ENCODE measurements around the gene SLC25A22. TPM values are rescaled to one million over a fixed set of nuclear protein-coding genes. Genes with fewer than 3 reads are reported as not detected.

SLC25A22 gene
- total and polyA plus RNA-seq, 9 of the 15 experiments (the other 6 are each of a cell fraction or from before 2014, with no cell fraction given): 0.41 to 55.4 (median 11.4) TPM

GRCh38 chr11:776561-777287 is 21.4 kb downstream of the SLC25A22 start (continued):
- TF ChIP-seq PATZ1 (CRISPR knock-in tag; IDR thresholded peaks at IDR 0.05; ENCODE audit: borderline replicate concordance): no peak
- TF ChIP-seq ZBTB40 (IDR thresholded peaks at IDR 0.05): 0 out of 2 replicates have a peak, but pooled peaks have one; percentile 10
- no peak for TF ChIP-seq ZBTB40 (CRISPR knock-in tag; IDR thresholded peaks at IDR 0.05)
- TF ChIP-seq ZBTB34 (CRISPR knock-in tag; IDR thresholded peaks at IDR 0.05): no peak
- 0 out of 2 replicates have a peak, but pooled peaks have one; percentile 3 for TF ChIP-seq EGR1 (conservative IDR thresholded peaks at IDR 0.05)
- peak; percentile 20 to 36; a peak in 3 of 4 replicates for TF ChIP-seq MAZ (CRISPR knock-in tag; conservative IDR thresholded peaks at IDR 0.05 in 1 of 2, IDR thresholded peaks at IDR 0.05 in 1 of 2)
- peak; percentile 52; the same call in 1 of the 2 replicates for TF ChIP-seq ZNF263 (CRISPR knock-in tag; IDR thresholded peaks at IDR 0.05; ENCODE audit: borderline replicate concordance)
- TF ChIP-seq SMAD1 (IDR thresholded peaks at IDR 0.05; ENCODE audit: low read depth, low read length, partially characterized antibody): no peak
- no peak for TF ChIP-seq ZNF717 (CRISPR knock-in tag; IDR thresholded peaks at IDR 0.05)
- TF ChIP-seq RBBP5 (IDR thresholded peaks at IDR 0.05; ENCODE audit: borderline replicate concordance, insufficient read depth, low read length, poor library complexity, severe bottlenecking): peak; percentile 63
- TF ChIP-seq GTF2A2 (tag; IDR thresholded peaks at IDR 0.05): no peak
- peak; percentile 82 for TF ChIP-seq ESRRA (IDR thresholded peaks at IDR 0.05; ENCODE audit: borderline replicate concordance, low read depth)

Data from K562 (cell line).